Endothelial cell (in vitro differentiated cells): ENCODE results near the gene AAK1. TPM values are rescaled to one million over a fixed set of nuclear protein-coding genes. Genes with fewer than 3 reads are reported as not detected.

Source experiments
- DNase-seq: peaks from one replicate; pipeline ENCODE4 v3.0.0; 2021; ENCODE audit warnings: low spot score
- H3K27ac Mint-ChIP-seq: one replicate; pipeline ENCODE4 v1.8.0; 2021; ENCODE audit warnings: mixed read lengths, inconsistent platforms; ENCODE audit not compliant: unreplicated experiment
- H3K27me3 Mint-ChIP-seq: one replicate; pipeline ENCODE4 v1.8.0; 2021; ENCODE audit warnings: mild to moderate bottlenecking, moderate library complexity, mixed read lengths, inconsistent platforms; ENCODE audit not compliant: unreplicated experiment
- H3K36me3 Mint-ChIP-seq: one replicate; pipeline ENCODE4 v1.8.0; 2021; ENCODE audit warnings: mild to moderate bottlenecking, low read depth, mixed read lengths, inconsistent platforms; ENCODE audit not compliant: unreplicated experiment
- H3K4me1 Mint-ChIP-seq: one replicate; pipeline ENCODE4 v1.8.0; 2021; ENCODE audit warnings: mild to moderate bottlenecking, mixed read lengths, inconsistent platforms; ENCODE audit not compliant: unreplicated experiment
- H3K4me3 Mint-ChIP-seq: one replicate; pipeline ENCODE4 v1.8.0; 2021; ENCODE audit warnings: mild to moderate bottlenecking, mixed read lengths, inconsistent platforms; ENCODE audit not compliant: unreplicated experiment
- H3K9me3 Mint-ChIP-seq: one replicate; pipeline ENCODE4 v1.8.0; 2021; ENCODE audit warnings: mixed read lengths, inconsistent platforms; ENCODE audit not compliant: unreplicated experiment
- total RNA-seq: library from RNA; stranded (reverse); fragmentation: NEBNext Ultra II Directional; extraction: Animal tissue kit (Norgen Biotek cat#: 25700); gene quantifications from one replicate; pipeline ENCODE4 v1.2.1, GENCODE V29; 2021; ENCODE audit not compliant: unreplicated experiment
- TF ChIP-seq, protein P1 (sequence below): fragments of 200-600 bp; sonication (generic); IDR thresholded peaks from one replicate; pipeline ENCODE4 v1.5.0; 2021; ENCODE audit warnings: antibody characterized with exemption; ENCODE audit not compliant: unreplicated experiment

AAK1 gene
- total RNA-seq, 1 donor from 2014 or later: 144 TPM

GRCh38 chr2:69581774-69582581 is 61.6 kb downstream of the AAK1 start:
- peak overlapping the region; percentile 43 for H3K4me3 Mint-ChIP-seq
- no peak overlapping the region for H3K27ac Mint-ChIP-seq
- peaks cover 14% of the 10 kb centered on the region for H3K36me3 Mint-ChIP-seq
- peaks cover 14% of the 10 kb centered on the region for H3K27me3 Mint-ChIP-seq
- H3K4me1 Mint-ChIP-seq: peaks cover 50% of the 10 kb centered on the region
- H3K9me3 Mint-ChIP-seq: no peaks in the 10 kb centered on the region
- DNase-seq: no peak
- TF ChIP-seq, protein P1, sequence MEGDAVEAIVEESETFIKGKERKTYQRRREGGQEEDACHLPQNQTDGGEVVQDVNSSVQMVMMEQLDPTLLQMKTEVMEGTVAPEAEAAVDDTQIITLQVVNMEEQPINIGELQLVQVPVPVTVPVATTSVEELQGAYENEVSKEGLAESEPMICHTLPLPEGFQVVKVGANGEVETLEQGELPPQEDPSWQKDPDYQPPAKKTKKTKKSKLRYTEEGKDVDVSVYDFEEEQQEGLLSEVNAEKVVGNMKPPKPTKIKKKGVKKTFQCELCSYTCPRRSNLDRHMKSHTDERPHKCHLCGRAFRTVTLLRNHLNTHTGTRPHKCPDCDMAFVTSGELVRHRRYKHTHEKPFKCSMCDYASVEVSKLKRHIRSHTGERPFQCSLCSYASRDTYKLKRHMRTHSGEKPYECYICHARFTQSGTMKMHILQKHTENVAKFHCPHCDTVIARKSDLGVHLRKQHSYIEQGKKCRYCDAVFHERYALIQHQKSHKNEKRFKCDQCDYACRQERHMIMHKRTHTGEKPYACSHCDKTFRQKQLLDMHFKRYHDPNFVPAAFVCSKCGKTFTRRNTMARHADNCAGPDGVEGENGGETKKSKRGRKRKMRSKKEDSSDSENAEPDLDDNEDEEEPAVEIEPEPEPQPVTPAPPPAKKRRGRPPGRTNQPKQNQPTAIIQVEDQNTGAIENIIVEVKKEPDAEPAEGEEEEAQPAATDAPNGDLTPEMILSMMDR: no peak

DNA sequence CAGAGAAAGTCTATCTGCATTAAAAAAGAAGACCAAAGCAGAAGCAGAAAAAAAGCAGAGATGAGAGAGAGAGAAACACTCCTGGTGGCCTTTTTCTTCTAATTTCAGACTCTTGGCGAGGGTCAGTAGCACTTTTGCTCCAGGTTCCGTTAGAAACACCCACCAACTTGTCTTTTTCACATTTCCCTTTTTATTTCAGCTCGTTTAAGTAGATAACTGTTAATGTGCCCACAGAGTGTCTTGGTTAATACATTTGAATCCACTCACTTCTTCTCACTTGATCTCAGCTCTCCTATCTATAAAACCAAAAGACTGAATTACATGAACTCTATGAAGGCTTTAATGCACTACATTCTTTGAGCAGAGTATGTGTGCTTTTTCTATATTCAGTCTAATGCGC is 63.1 kb downstream of the AAK1 start:
- Mint-ChIP-seq H3K4me3 (no peak overlapping the region), H3K4me1 (peaks cover 52% of the 10 kb centered on the region), H3K36me3 (peaks cover 14% of the 10 kb centered on the region), H3K27me3 (peaks cover 14% of the 10 kb centered on the region), H3K27ac (no peak overlapping the region), H3K9me3 (no peaks in the 10 kb centered on the region)
- DNase-seq: no peak
- TF ChIP-seq, protein P1: no peak

DNA sequence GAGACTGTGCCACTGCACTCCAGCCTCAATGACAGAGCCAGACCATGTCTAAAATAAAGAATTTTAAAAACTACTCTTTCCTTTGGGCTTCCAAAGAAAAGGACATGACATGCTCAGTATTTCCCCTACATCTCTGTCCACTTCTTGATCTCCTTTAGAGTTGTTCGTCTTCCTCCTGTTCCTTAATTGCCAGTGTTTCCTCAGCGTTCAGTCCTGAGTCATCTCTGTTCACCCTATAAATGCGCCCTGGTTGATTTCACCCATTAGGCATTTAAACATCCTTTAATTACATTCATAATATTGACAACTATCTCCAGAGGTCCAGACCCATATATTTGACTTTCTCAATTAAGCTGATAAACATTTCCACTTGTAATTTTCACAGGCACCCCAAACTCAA is 64.0 kb downstream of the AAK1 start:
- H3K4me1 Mint-ChIP-seq: peaks cover 49% of the 10 kb centered on the region
- H3K4me3 Mint-ChIP-seq: peak overlapping the region; percentile 71

GRCh38 chr2:69578198-69578540 is 65.4 kb downstream of the AAK1 start:
- Mint-ChIP-seq H3K27ac (peak overlapping the region; percentile 34), H3K36me3 (peaks cover 14% of the 10 kb centered on the region), H3K27me3 (peaks cover 14% of the 10 kb centered on the region), H3K4me3 (no peak overlapping the region), H3K9me3 (no peaks in the 10 kb centered on the region), H3K4me1 (peaks cover 42% of the 10 kb centered on the region)
- TF ChIP-seq, protein P1: no peak
- no peak for DNase-seq

More for the DNA sequence above, 64.0 kb downstream of the AAK1 start:
- TF ChIP-seq, protein P1: no peak
- no peaks in the 10 kb centered on the region for H3K9me3 Mint-ChIP-seq
- peaks cover 14% of the 10 kb centered on the region for H3K36me3 Mint-ChIP-seq
- peak overlapping the region; percentile 34 for H3K27ac Mint-ChIP-seq
- DNase-seq: no peak
- peaks cover 14% of the 10 kb centered on the region for H3K27me3 Mint-ChIP-seq

DNA sequence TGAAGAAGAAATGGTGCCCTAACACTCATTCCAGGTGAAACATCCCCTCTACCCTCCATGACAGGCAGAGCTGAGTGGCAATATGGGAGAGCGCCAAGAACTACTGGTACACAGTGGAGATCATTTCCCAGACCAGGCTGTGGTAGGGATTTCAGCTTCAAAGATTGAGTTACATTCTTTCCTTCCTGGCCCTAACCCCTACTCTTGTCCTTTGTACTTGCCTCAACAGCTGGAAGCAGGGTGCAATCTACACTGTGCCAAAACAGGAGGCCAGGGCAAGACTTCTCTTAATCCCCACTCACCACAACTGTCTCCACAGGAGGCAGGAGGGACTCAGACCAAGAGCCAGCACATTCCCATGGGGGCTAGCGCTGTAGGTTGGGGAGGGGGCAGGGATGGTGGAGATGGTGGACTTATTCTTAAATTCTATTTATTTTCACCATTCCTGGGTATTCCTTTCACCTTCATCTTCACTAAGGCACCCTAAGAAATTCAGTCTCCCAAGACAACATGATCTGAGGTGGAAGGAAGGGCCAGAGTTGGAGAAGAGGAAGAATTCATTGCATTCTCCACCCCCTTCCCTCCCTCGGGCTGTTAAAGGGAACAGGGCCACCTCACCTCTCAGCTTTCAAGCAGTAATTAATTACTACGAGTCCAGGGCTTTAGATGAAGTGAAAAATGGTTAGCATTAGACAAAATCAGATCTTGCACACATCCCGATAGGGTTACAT is 65.9 kb downstream of the AAK1 start:
- peaks cover 42% of the 10 kb centered on the region for H3K4me1 Mint-ChIP-seq
- peaks cover 14% of the 10 kb centered on the region for H3K36me3 Mint-ChIP-seq
- H3K9me3 Mint-ChIP-seq: no peaks in the 10 kb centered on the region
- TF ChIP-seq, protein P1: no peak
- DNase-seq: no peak
- no peak overlapping the region for H3K27ac Mint-ChIP-seq
- H3K27me3 Mint-ChIP-seq: peaks cover 13% of the 10 kb centered on the region
- no peak overlapping the region for H3K4me3 Mint-ChIP-seq
